ENCODE measurements around the gene TNNT1. TPM values are rescaled to one million over a fixed set of nuclear protein-coding genes. Genes with fewer than 3 reads are reported as not detected.

The TNNT1 gene
- total RNA-seq, 1 experiment from 2014 or later = 116 TPM

- no TSS peak for BruUV-seq (replicated peaks)
- H3K27ac ChIP-seq (ENCODE audit: low read length) = no peak overlapping the region
- ChIA-PET POLR2A (no interaction called here), CTCF (no interaction called here)
- in situ Hi-C loops (cut with HindIII; ENCODE audit: low pct_unique_long_range_greater_than_20kb, low sequenced_read_pairs) (no loop called here), intact Hi-C loops (cut with micrococcal nuclease; ENCODE audit: unreplicated experiment) (no loop called here)
- H3K9me3 ChIP-seq (ENCODE audit: control insufficient read depth, insufficient read depth, low read depth, low read length) = no peaks in the 10 kb centered on the region
- H3K4me1 ChIP-seq (ENCODE audit: control insufficient read depth, insufficient read depth, low read length) = peaks cover 34% of the 10 kb centered on the region
- H3K4me3 ChIP-seq (ENCODE audit: low read depth in 2 of 2, low read length in 2 of 2) = peak overlapping the region in 1 of 2 experiments; percentile 4; a peak in 1 of 4 replicates
- no peaks in the 10 kb centered on the region for H3K27me3 ChIP-seq (ENCODE audit: control insufficient read depth, insufficient read depth, low read length)
- DNase-seq (ENCODE audit: low read depth, low spot score) (no peak), ATAC-seq (no peak)
- no peaks in the 10 kb centered on the region; the same call in 1 of the 2 replicates for H3K36me3 ChIP-seq (ENCODE audit: control insufficient read depth, insufficient read depth, low read length)
- TF ChIP-seq REST (IDR thresholded peaks at IDR 0.05; ENCODE audit: insufficient read depth in 1 of 2, low read depth in 2 of 2, low read length in 1 of 2) (no peak), CTCF (IDR thresholded peaks at IDR 0.05) (no peak), POLR2AphosphoS5 (IDR thresholded peaks at IDR 0.05; ENCODE audit: low read depth, low read length) (no peak), SIN3A (IDR thresholded peaks at IDR 0.05; ENCODE audit: borderline replicate concordance, insufficient read depth, low read depth, low read length) (no peak)
These were observed 34.4 kb downstream of the TNNT1 start for GRCh38 chr19:55114566-55115145.

GRCh38 chr19:55113570-55114039 is 35.4 kb downstream of the TNNT1 start:
- H3K36me3 ChIP-seq (ENCODE audit: control insufficient read depth, insufficient read depth, low read length) = no peaks in the 10 kb centered on the region; the same call in 1 of the 2 replicates
- BruUV-seq (replicated peaks) = TSS peak; percentile 54
- H3K27me3 ChIP-seq (ENCODE audit: control insufficient read depth, insufficient read depth, low read length) = no peaks in the 10 kb centered on the region
- in situ Hi-C loops (cut with HindIII; ENCODE audit: low pct_unique_long_range_greater_than_20kb, low sequenced_read_pairs) (no loop called here), intact Hi-C loops (cut with micrococcal nuclease; ENCODE audit: unreplicated experiment) (no loop called here)
- ATAC-seq (no peak), DNase-seq (ENCODE audit: low read depth, low spot score) (no peak)
- H3K4me3 ChIP-seq (ENCODE audit: low read depth in 2 of 2, low read length in 2 of 2) = no peak overlapping the region
- no peak overlapping the region; the same call in 1 of the 2 replicates for H3K27ac ChIP-seq (ENCODE audit: low read length)
- TF ChIP-seq SIN3A (IDR thresholded peaks at IDR 0.05; ENCODE audit: borderline replicate concordance, insufficient read depth, low read depth, low read length) = no peak
- TF ChIP-seq POLR2AphosphoS5 (IDR thresholded peaks at IDR 0.05; ENCODE audit: low read depth, low read length) = no peak
- TF ChIP-seq REST (IDR thresholded peaks at IDR 0.05; ENCODE audit: insufficient read depth in 1 of 2, low read depth in 2 of 2, low read length in 1 of 2) = no peak
- H3K9me3 ChIP-seq (ENCODE audit: control insufficient read depth, insufficient read depth, low read depth, low read length) = no peaks in the 10 kb centered on the region
- H3K4me1 ChIP-seq (ENCODE audit: control insufficient read depth, insufficient read depth, low read length) = peaks cover 34% of the 10 kb centered on the region
- POLR2A ChIA-PET = no interaction called here
- CTCF ChIA-PET = no interaction called here
